PC-3 (cell line): Measurements from ENCODE around the gene MRPL37. TPM values are rescaled to one million over a fixed set of nuclear protein-coding genes. Genes with fewer than 3 reads are reported as not detected.

Experiments
- ATAC-seq: fragments of 200-7000 bp; cut with Tn5 transposase; 2 replicates; pipeline ENCODE4 v1.9.1; 2020; ENCODE audit warnings: mild to moderate bottlenecking, moderate library complexity
- BruUV-seq: library from RNA; stranded (reverse); fragments of 400-500 nt; replicated peaks from 2 replicates; lab custom pipeline; 2021; lab: Mats Ljungman, UMichigan
- CTCF ChIA-PET: fragments of 300-600 bp; sonication (Branson Sonifier 250); formaldehyde crosslinking; loops from one replicate; lab custom pipeline; 2022; ENCODE audit warnings: antibody characterized with exemption; lab: Charles Lee
- POLR2A ChIA-PET: fragments of 300-600 bp; sonication (Branson Sonifier 250); formaldehyde crosslinking; loops from one replicate; lab custom pipeline; 2022; ENCODE audit warnings: antibody characterized with exemption; ENCODE audit not compliant: unreplicated experiment; lab: Charles Lee
- DNase-seq: peaks from one replicate; pipeline ENCODE4 v3.0.0-alpha.2; 2015
- H2AFZ ChIP-seq: fragments of 300-600 bp; sonication (generic); 2 replicates; pipeline ENCODE4 v1.6.0; 2016; ENCODE audit warnings: antibody characterized with exemption, low read length
- H3F3A ChIP-seq: fragments of 300-600 bp; sonication (generic); one replicate; pipeline ENCODE4 v1.6.0; 2017; ENCODE audit warnings: antibody characterized with exemption, low read length, control low read depth, mild to moderate bottlenecking; ENCODE audit not compliant: unreplicated experiment
- H3K27ac ChIP-seq: fragments of 300-600 bp; sonication (generic); 2 replicates; pipeline ENCODE4 v1.5.1; 2016; ENCODE audit warnings: mild to moderate bottlenecking, low read length
- H3K27me3 ChIP-seq: fragments of 300-600 bp; sonication (generic); 2 replicates; pipeline ENCODE4 v1.6.1; 2016; ENCODE audit warnings: low read length, mixed read lengths
- H3K36me3 ChIP-seq: fragments of 300-600 bp; sonication (generic); 2 replicates; pipeline ENCODE4 v1.6.1; 2016; ENCODE audit warnings: low read depth, mixed run types, low read length, mixed read lengths
- H3K4me1 ChIP-seq: fragments of 300-600 bp; sonication (generic); 2 replicates; pipeline ENCODE4 v1.5.1; 2016; ENCODE audit warnings: low read length; ENCODE audit not compliant: insufficient read depth
- H3K4me2 ChIP-seq: fragments of 300-600 bp; sonication (generic); 2 replicates; pipeline ENCODE4 v1.6.0; 2016; ENCODE audit warnings: low read length
- H3K4me3 ChIP-seq: fragments of 300-600 bp; sonication (generic); 2 replicates; pipeline ENCODE4 v1.5.1; 2016; ENCODE audit warnings: mild to moderate bottlenecking, low read length, mixed read lengths
- H3K79me2 ChIP-seq: fragments of 300-600 bp; sonication (generic); 2 replicates; pipeline ENCODE4 v1.6.1; 2017; ENCODE audit warnings: low read length, mixed read lengths
- H3K9ac ChIP-seq: fragments of 300-600 bp; sonication (generic); 2 replicates; pipeline ENCODE4 v1.6.0; 2016; ENCODE audit warnings: mild to moderate bottlenecking, low read length
- H3K9me2 ChIP-seq: fragments of 300-600 bp; sonication (generic); replicated peaks from 2 replicates; pipeline ENCODE4 v1.6.1; 2016; ENCODE audit warnings: mixed run types, low read length, mixed read lengths
- H3K9me3 ChIP-seq: fragments of 300-600 bp; sonication (generic); 2 replicates; pipeline ENCODE4 v1.6.1; 2016; ENCODE audit warnings: low read length, mixed read lengths
- H4K20me1 ChIP-seq: fragments of 300-600 bp; sonication (generic); 2 replicates; pipeline ENCODE4 v1.6.1; 2016; ENCODE audit warnings: low read length, mixed read lengths
- CTCF ChIP-seq: fragments of 300-600 bp; sonication (generic); conservative IDR thresholded peaks from 2 replicates; pipeline ENCODE4 v1.5.1; 2017; ENCODE audit warnings: antibody characterized with exemption, low read depth, mild to moderate bottlenecking, low read length
- EZH2 ChIP-seq: fragments of 300-600 bp; sonication (generic); IDR thresholded peaks from one replicate; pipeline ENCODE4 v1.6.1; 2017; ENCODE audit warnings: antibody characterized with exemption, mild to moderate bottlenecking, low read length; ENCODE audit not compliant: unreplicated experiment
- EZH2phosphoT487 ChIP-seq: fragments of 300-600 bp; sonication (generic); IDR thresholded peaks from 2 replicates; pipeline ENCODE4 v1.6.1; 2018; ENCODE audit warnings: mild to moderate bottlenecking, antibody characterized with exemption, low read length, borderline replicate concordance
- intact Hi-C: fragments of 100-400 bp; cut with micrococcal nuclease; formaldehyde crosslinking; loops from 2 replicates; pipeline ENCODE4 v1.9.0; 2023
- total RNA-seq: library from RNA; depleted of rRNA; stranded (reverse); fragments of >200 nt; gene quantifications from 2 replicates; pipeline ENCODE4 v1.2.3, GENCODE V29; 2014

Gene MRPL37
- total RNA-seq, 1 experiment from 2014 or later = 191 TPM

- Histone ChIP-seq H3K27me3 (no peaks in the 10 kb centered on the region), H3F3A (no peaks in the 10 kb centered on the region), H3K79me2 (no peaks in the 10 kb centered on the region), H3K4me2 (peak overlapping the region; percentile 70), H2AFZ (no peak overlapping the region), H3K36me3 (no peaks in the 10 kb centered on the region), H3K9me3 (no peaks in the 10 kb centered on the region), H3K4me1 (peaks cover 45% of the 10 kb centered on the region), H3K9me2 (no peaks in the 10 kb centered on the region), H3K9ac (no peak overlapping the region), H4K20me1 (no peaks in the 10 kb centered on the region), H3K27ac (peak overlapping the region; percentile 85), H3K4me3 (no peak overlapping the region)
- BruUV-seq = no TSS peak
- ChIA-PET POLR2A (interaction anchor here (0.6 kb wide), 2 partner anchors 13 to 699 kb away, joined by 8 to 9 read pairs; no protein-coding TSS in a partner anchor), CTCF (interaction anchor here (1.1 kb wide), 1 partner anchor 52 kb away, joined by 4 read pairs; the partner anchor contains the start of genes CYB5RL and MRPL37)
- TF ChIP-seq EZH2 (no peak), EZH2phosphoT487 (no peak)
- intact Hi-C loops = loop anchor here (5.0 kb wide), 1 partner anchor 155 kb away; the partner anchor contains the start of gene SSBP3
- DNase-seq = no peak
- ATAC-seq = no peak
Observed at GRCh38 chr1:54252371-54252936, 52.5 kb downstream of the MRPL37 start.

DNA sequence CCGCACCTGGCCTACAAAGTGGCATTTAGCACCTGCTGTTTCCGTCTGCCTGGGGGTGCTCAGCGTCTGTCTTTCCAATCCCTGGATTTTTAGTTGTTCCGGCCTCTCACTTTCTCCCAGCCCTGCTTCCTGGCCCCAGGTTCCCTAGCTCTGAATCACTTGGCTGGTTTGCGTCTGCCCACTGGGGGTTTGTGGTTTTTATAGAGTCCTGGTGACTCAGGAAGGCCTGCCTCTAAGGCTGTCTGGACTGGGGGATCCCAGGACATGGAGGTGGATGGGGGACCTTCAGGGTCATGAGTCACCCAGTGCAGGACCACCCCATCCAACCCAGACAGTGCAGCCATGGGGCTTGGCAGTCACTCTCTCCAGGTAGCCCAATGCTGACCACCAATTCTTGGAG is 53.5 kb downstream of the MRPL37 start:
- ATAC-seq = peak; percentile 90
- no peak for TF ChIP-seq EZH2phosphoT487
- TF ChIP-seq CTCF = no peak
- TF ChIP-seq EZH2 = no peak
- Histone ChIP-seq H3F3A (no peaks in the 10 kb centered on the region), H3K4me3 (no peak overlapping the region), H2AFZ (0 out of 2 replicates have a peak overlapping the region, but pooled peaks have one; percentile 9), H3K4me1 (peaks cover 45% of the 10 kb centered on the region), H3K79me2 (no peaks in the 10 kb centered on the region), H3K27me3 (no peaks in the 10 kb centered on the region), H3K27ac (peak overlapping the region; percentile 85), H4K20me1 (no peaks in the 10 kb centered on the region), H3K9me2 (no peaks in the 10 kb centered on the region), H3K9me3 (no peaks in the 10 kb centered on the region), H3K9ac (peak overlapping the region; percentile 37), H3K36me3 (no peaks in the 10 kb centered on the region), H3K4me2 (peak overlapping the region; percentile 70)
- CTCF ChIA-PET = no interaction called here
- DNase-seq = peak; percentile 92
- POLR2A ChIA-PET = interaction anchor here (0.5 to 0.6 kb wide), 2 partner anchors 19 to 56 kb away, joined by 3 to 9 read pairs; no protein-coding TSS in a partner anchor
- no TSS peak for BruUV-seq
- intact Hi-C loops = loop anchor here (5.0 kb wide), 1 partner anchor 154 kb away; the partner anchor contains the start of gene SSBP3

GRCh38 chr1:54254055-54254454 is 54.1 kb downstream of the MRPL37 start:
- Histone ChIP-seq H3K4me2 (peak overlapping the region; percentile 70), H2AFZ (0 out of 2 replicates have a peak overlapping the region, but pooled peaks have one; percentile 9), H3K4me3 (no peak overlapping the region), H3K36me3 (no peaks in the 10 kb centered on the region), H3K27ac (peak overlapping the region; percentile 85), H3K9ac (peak overlapping the region; percentile 37), H3K79me2 (no peaks in the 10 kb centered on the region), H3F3A (no peaks in the 10 kb centered on the region), H3K9me2 (no peaks in the 10 kb centered on the region), H3K9me3 (no peaks in the 10 kb centered on the region), H4K20me1 (no peaks in the 10 kb centered on the region), H3K4me1 (peaks cover 41% of the 10 kb centered on the region), H3K27me3 (no peaks in the 10 kb centered on the region)
- intact Hi-C loops = loop anchor here (5.0 kb wide), 1 partner anchor 153 kb away; the partner anchor contains the start of gene SSBP3
- POLR2A ChIA-PET = no interaction called here
- TF ChIP-seq EZH2 (no peak), CTCF (no peak), EZH2phosphoT487 (no peak)
- BruUV-seq = no TSS peak
- ATAC-seq (peak; percentile 12), DNase-seq (peak; percentile 59)
- CTCF ChIA-PET = no interaction called here
